ENCODE measurements around the gene KCNAB1. TPM values are rescaled to one million over a fixed set of nuclear protein-coding genes. Genes with fewer than 3 reads are reported as not detected.

KCNAB1 gene
- total and polyA plus RNA-seq, 4 donors = 0.76 to 2.8 (median 1.0) TPM

DNA sequence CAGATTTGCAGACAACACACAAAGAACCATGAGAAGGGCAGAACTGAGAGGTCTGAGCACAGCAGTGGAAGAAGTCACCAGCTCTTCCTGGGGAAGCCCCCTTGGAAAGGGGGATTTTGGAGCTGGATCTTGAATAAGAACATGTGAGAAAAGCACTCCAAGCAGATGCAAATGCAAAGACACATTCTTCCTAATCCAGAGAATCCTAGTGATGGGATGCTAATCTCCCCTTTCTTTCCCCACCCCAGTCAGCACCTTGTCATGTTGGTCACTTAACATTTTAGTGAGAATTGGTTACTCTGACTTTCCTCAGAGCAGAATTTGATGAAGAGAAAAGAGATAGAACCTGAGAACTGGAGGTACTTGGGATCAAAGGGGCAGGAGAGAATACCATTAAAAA, 286.0 kb downstream of the KCNAB1 start:
- TF ChIP-seq YY1 (IDR thresholded peaks at IDR 0.05) (no peak), RXRA (IDR thresholded peaks at IDR 0.05) (no peak), CTCF (IDR thresholded peaks at IDR 0.05; ENCODE audit: low read depth, low read length, missing input control) (no peak), JUND (IDR thresholded peaks at IDR 0.05) (no peak), GABPA (IDR thresholded peaks at IDR 0.05 in 1 of 2, conservative IDR thresholded peaks at IDR 0.05 in 1 of 2) (no peak), MAX (IDR thresholded peaks at IDR 0.05) (no peak), EGR1 (IDR thresholded peaks at IDR 0.05; ENCODE audit: low read depth in 2 of 2) (no peak)
- TF ChIP-seq, protein P1, sequence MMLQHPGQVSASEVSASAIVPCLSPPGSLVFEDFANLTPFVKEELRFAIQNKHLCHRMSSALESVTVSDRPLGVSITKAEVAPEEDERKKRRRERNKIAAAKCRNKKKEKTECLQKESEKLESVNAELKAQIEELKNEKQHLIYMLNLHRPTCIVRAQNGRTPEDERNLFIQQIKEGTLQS (IDR thresholded peaks at IDR 0.05) = no peak
- Histone ChIP-seq H3K36me3 (ENCODE audit: control insufficient read depth in 4 of 4, insufficient read depth in 3 of 4, low read depth in 1 of 4, low read length in 3 of 4) (no peaks in the 10 kb centered on the region), H3K4me1 (ENCODE audit: control insufficient read depth in 4 of 4, insufficient read depth in 4 of 4, low read length in 3 of 4) (no peaks in the 10 kb centered on the region), H3K9ac (ENCODE audit: low read depth in 1 of 2, low read length in 2 of 2) (no peak overlapping the region), H3K4me3 (ENCODE audit: low read depth in 1 of 3, low read length in 3 of 3) (no peak overlapping the region), H3K27me3 (ENCODE audit: control insufficient read depth in 4 of 4, insufficient read depth in 4 of 4, low read length in 3 of 4) (no peaks in the 10 kb centered on the region), H3K9me3 (ENCODE audit: control insufficient read depth in 4 of 4, low read length in 3 of 4) (no peaks in the 10 kb centered on the region), H3K27ac (ENCODE audit: low read depth in 1 of 2, low read length in 2 of 2) (no peak overlapping the region)
- no peak for DNase-seq (ENCODE audit: low spot score)

DNA sequence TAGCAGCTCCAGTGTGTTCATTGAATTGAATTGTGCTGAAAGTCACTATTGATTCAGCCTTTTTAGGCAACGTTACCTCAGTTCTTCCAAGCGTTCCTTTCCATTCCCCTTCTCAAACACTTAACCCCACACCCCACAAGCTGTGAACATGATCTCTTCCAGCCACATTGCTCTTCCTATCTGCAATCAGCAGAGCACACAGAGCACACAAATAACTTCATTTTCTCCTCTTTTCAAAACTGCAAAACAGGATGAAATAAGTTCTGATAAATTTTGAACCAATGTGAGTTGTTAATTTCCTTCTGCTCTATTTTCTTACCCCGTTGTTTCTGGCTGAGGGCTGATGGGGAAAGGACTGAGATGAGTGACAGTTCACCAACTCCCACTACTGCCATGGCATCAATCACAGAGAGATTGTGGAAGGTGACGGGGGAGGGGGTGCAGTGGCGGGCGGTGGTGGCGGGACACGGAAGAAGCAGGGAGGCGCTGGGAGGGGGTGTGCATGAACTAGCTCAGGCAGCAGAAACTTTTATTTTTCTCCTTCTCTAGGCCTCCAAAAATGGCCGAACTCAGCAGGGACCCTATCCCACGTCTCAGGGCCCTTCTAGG, 287.3 kb downstream of the KCNAB1 start:
- TF ChIP-seq JUND (IDR thresholded peaks at IDR 0.05) (no peak), GABPA (IDR thresholded peaks at IDR 0.05 in 1 of 2, conservative IDR thresholded peaks at IDR 0.05 in 1 of 2) (no peak), EGR1 (IDR thresholded peaks at IDR 0.05; ENCODE audit: low read depth in 2 of 2) (no peak), FOXA1 (IDR thresholded peaks at IDR 0.05) (no peak), NR2F2 (IDR thresholded peaks at IDR 0.05) (no peak), FOXA2 (IDR thresholded peaks at IDR 0.05) (no peak), HNF4G (IDR thresholded peaks at IDR 0.05) (no peak), RAD21 (IDR thresholded peaks at IDR 0.05) (no peak), MAX (IDR thresholded peaks at IDR 0.05) (no peak), TAF1 (conservative IDR thresholded peaks at IDR 0.05) (no peak), HNF4A (conservative IDR thresholded peaks at IDR 0.05) (no peak), RXRA (IDR thresholded peaks at IDR 0.05) (no peak), CTCF (IDR thresholded peaks at IDR 0.05; ENCODE audit: low read depth, low read length, missing input control) (no peak), REST (IDR thresholded peaks at IDR 0.05) (no peak)
- TF ChIP-seq, protein P2, sequence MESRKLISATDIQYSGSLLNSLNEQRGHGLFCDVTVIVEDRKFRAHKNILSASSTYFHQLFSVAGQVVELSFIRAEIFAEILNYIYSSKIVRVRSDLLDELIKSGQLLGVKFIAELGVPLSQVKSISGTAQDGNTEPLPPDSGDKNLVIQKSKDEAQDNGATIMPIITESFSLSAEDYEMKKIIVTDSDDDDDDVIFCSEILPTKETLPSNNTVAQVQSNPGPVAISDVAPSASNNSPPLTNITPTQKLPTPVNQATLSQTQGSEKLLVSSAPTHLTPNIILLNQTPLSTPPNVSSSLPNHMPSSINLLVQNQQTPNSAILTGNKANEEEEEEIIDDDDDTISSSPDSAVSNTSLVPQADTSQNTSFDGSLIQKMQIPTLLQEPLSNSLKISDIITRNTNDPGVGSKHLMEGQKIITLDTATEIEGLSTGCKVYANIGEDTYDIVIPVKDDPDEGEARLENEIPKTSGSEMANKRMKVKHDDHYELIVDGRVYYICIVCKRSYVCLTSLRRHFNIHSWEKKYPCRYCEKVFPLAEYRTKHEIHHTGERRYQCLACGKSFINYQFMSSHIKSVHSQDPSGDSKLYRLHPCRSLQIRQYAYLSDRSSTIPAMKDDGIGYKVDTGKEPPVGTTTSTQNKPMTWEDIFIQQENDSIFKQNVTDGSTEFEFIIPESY (IDR thresholded peaks at IDR 0.05) = no peak
- TF ChIP-seq, protein P1 (IDR thresholded peaks at IDR 0.05) = no peak
- H3K36me3 ChIP-seq (ENCODE audit: control insufficient read depth in 4 of 4, insufficient read depth in 3 of 4, low read depth in 1 of 4, low read length in 3 of 4) = no peaks in the 10 kb centered on the region
- no peaks in the 10 kb centered on the region for H3K9me3 ChIP-seq (ENCODE audit: control insufficient read depth in 4 of 4, low read length in 3 of 4)
- no peaks in the 10 kb centered on the region for H3K4me1 ChIP-seq (ENCODE audit: control insufficient read depth in 4 of 4, insufficient read depth in 4 of 4, low read length in 3 of 4)
- H3K4me3 ChIP-seq (ENCODE audit: low read depth in 1 of 3, low read length in 3 of 3) = no peak overlapping the region
- DNase-seq (ENCODE audit: low spot score) = no peak
- H3K9ac ChIP-seq (ENCODE audit: low read depth in 1 of 2, low read length in 2 of 2) = no peak overlapping the region
- no peak overlapping the region for H3K27ac ChIP-seq (ENCODE audit: low read depth in 1 of 2, low read length in 2 of 2)
- no peaks in the 10 kb centered on the region for H3K27me3 ChIP-seq (ENCODE audit: control insufficient read depth in 4 of 4, insufficient read depth in 4 of 4, low read length in 3 of 4)
- WGBS = 88% methylated on average over 11 of the region's 11 CpGs

Data from liver (tissue), 9 donors.